GM21515 (cell line): ENCODE data around the gene MRPL10.
A peak's percentile ranks its signal among the peaks of the same experiment; 100 is the strongest.

Source experiments
- ATAC-seq: cut with Tn5 transposase; IDR thresholded peaks from one replicate; pipeline ENCODE4 v1.9.1; 2021; ENCODE audit not compliant: unreplicated experiment

The MRPL10 gene

DNA sequence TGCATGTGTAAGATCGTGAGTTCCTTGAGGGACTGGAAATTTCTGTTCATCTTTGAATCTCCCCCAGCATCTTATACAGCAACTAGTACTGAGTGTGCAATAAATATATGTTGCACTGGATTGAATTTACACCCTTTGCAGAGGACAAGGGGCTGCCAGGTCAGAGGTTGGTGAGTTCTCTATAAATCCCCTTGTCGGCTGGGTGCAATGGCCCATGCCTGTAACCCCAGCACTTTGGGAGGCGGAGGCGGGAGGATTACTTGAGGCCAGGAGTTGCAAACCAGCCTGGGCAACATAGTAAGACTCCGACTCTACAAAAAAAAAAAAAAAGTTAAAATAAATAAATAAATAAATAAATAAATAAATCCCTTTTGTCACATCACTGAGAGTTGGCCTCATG, 29.0 kb upstream of the MRPL10 start:
- no peak for ATAC-seq

GRCh38 chr17:47857551-47858455, 26.5 kb upstream of the MRPL10 start:
- ATAC-seq = no peak

DNA sequence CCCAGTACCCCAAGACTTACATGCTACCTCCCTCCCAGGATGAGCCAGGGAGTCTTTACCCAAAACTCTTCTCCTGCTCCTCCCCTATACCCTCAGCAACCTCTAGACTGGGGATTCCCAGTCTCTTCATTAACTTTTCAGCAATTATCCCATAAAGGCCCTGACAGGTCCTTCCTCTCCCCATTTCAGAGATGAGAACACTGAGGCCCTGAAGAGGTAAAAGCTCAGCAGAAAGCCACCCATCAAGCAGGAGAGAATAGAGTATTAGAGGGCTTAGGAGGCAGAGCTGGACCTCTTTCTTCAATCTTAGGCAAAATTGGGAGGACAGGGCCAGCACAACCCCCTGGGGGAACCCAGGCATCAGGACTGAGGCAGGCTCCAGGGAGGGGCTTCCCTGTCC, 25.5 kb upstream of the MRPL10 start:
- no peak for ATAC-seq

DNA sequence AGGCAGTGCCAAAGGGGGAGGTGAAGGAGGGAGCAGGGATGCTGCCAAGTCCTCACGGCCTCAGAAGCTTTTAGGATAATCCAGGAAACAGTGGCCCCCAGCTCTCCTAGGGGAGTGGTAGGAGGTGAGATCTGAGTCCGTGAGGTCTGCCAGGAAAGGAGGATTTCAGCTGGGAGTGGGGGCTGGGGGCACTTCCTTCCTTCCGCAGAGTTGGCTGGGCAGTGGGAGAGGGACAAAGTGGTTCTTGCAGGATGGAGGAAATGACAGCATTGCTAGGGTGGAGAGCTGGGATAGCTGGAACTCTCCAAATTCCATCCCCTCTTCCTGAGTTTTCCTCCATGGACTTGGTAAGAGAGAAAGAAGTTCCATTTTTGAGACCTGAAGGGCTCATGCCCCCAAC, 24.4 kb upstream of the MRPL10 start:
- ATAC-seq = no peak

GRCh38 chr17:47853616-47854015, 22.3 kb upstream of the MRPL10 start:
- ATAC-seq = no peak

DNA sequence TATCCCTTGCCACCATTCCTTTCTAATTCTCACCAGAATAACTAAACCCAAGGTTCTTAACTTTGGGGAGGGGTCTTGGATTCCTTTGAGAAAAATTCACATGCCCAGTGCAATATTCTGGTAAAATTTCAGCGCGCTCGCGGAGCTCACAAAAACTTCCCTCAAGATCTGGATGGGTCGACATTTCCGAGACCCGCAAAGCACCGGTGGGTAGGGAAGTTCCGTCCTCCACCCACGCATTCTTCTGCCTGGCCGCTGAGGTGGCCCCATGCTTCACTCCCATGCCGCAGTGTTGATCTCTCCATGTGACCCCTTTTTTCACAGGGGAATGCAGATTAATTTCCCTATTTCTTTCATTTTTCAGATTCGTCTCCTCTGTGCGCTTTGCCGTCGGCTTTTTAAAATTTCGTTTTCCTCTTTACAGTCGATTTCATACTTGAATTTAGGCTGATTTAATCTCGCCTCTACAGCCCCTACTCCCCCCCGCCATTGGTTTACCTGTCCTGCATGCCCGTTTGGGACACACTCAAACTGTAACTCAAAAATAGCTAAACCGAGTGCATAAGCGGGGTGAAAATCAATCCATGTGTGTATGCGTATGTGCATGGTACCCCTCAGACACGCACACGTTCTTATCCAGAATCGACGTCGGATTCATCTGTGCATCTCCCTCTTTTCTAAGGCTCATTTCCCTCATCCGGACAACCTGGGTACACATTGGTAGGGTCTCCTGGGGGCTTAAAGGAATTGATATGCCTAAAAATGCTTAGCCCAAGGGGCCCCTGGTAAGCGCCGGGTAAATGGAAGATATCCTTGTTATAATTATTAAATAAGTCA, 21.0 kb upstream of the MRPL10 start:
- ATAC-seq = no peak

GRCh38 chr17:47851764-47852112, 20.4 kb upstream of the MRPL10 start:
- no peak for ATAC-seq

DNA sequence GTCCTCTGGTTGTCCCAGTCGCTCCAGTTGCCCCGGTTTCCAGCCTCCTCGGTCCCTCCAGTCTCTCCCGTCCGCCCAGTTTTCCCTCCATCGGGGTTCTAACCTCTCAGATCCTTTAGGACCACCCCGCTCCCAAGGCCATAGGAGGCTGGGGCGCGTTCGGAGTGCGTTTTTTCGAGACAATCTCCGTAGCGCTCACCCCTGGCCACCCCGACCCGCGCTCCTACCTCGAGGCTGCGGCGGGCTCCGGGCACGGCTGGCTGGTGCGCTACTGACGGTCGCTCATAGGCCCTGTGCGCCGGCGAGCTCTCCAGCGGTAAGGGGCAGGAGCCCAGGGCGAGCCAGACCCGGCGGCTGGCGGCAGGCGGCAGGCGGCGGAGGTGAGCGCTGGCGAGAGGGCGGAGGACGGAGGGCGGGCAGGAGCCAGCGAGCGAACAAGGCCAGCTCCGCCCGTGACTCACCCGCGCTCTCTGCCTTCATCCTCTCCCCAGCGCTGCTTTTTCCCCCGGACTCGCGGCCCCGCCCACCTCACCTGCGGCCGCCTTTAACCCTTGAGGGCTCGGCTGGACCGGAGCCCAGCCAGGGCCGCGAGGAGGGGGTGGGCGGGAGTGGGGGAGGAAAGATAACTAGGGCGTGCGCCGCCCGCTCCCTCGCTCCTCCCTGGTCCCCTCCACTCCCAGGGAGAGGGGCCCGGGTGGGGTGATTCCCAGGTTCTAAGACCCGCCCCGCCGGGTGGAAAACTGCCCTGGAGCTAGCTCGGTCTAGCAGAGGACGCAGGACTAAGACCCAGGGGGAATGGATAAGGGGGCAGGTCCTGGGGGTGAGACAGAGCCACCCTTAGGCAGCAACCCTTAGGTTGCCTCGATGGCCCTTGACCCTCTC, 19.6 kb upstream of the MRPL10 start, which contains the start of gene SP6:
Gene SP6 (minus strand): TSS at position 472 of the 882 bp plus-strand sequence. CDS start 2,734 bp downstream, outside the sequence.
- ATAC-seq = no peak

GRCh38 chr17:47850373-47850691, 19.0 kb upstream of the MRPL10 start:
- no peak for ATAC-seq

DNA sequence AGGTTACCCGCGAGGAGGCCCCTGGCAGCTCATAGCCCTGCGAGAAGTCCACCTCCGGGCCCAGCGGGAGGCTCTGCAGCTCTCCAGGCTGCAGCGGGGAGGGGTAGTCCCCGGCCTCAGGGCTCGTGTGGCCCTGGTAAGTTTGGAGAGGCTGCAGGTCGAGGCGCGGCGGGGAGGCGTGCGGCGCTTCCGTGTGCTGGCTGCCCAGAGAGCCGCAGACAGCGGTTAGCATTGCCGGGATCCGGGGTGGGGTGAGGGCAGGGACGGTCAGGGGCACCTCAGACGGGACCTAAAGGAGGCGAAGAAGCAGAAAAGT, 16.8 kb upstream of the MRPL10 start:
- no peak for ATAC-seq

DNA sequence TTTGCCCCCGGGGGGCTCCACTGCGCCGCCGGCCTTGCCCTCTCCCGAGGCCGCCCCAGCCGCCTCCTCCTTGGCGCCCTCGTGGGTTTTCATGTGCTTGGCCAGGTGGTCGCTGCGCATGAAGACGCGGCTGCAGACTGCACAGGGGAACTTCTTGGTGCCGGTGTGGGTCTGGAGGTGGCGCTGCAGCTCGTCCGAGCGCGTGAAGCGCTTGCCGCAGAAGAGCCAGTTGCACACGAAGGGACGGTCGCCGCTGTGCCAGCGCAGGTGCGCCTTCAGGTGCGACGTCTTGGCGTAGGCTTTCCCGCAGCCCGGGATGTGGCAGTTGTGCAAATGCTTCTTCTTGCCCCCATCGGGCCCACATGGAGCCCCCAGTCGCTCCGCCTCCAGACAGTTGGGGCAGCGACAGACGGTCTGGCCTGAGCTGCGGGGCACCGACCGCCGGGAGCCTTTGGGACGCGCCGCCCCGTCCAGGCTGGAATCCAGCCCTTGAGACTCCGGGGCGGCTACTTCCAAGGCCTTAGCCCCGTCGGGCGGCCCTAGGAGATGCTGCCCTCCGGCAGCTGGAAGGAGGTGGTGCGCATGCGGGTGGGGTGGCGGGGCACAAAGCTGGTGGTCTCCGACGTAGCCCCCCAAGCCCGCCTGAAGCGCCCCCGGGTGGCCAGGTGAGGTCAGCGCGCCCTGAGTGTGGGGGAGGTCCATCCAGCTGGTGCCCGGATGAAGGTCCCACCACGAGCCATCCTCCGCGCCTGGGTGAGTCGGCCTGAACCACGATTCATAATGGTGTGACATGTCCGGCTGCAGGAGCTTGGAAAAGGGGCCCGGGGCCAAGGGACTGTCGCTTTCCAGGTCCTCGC, 16.2 kb upstream of the MRPL10 start:
- no peak for ATAC-seq

DNA sequence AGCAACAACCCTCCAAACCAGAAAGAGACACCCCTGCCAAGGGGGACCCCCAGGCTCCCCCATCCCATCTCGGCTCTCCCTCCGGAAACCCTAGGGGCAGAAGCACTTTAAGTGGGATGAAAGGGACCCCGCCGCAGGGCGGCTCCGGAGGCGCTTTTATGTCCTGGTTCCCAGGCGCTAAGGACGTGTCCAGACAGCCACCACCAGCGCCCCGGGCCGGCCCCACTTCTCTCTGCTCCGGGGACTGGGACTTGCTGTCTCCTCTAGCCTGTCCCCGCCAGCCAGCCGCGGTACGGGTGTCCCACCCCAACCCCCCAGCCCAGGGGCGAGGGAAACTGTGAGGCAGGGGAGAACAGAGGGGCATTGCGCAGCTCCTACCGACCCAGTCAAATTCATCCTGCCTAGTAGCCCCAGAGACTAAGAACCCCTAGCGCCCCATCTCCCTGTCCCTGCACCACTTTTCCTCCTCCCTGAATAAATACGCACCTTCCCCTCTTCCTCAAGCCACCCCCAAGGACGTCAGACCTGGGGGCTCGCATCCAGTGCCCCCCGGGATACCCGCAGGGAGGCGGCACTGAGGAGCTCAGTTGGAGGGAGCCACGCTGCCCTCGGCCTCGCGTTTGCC, 15.5 kb upstream of the MRPL10 start:
- ATAC-seq = no peak

DNA sequence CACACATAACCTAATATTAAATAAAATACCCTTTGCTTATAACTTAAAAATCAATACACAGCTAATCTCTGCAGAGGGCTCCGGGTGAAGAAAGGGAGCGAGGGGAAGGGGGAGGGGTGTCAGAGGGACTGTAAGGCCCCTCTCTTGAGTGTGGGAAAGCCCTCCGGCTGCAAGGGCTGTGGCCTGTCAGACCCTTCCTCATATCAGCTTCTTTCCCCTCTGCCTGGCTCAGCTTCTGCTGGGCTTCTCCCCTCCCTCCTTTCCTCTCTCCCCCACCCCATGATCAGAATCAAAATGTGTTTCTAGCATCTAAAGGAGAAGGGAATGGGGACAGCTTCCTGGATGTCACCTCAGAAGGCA, 14.4 kb upstream of the MRPL10 start:
- no peak for ATAC-seq

- no peak for ATAC-seq
These were observed 13.7 kb upstream of the MRPL10 start for GRCh38 chr17:47844814-47845715.

GRCh38 chr17:47844227-47844626, 12.9 kb upstream of the MRPL10 start:
- ATAC-seq = no peak

GRCh38 chr17:47843391-47843730, 12.0 kb upstream of the MRPL10 start:
- no peak for ATAC-seq

GRCh38 chr17:47841488-47842291, 10.3 kb upstream of the MRPL10 start:
- no peak for ATAC-seq

DNA sequence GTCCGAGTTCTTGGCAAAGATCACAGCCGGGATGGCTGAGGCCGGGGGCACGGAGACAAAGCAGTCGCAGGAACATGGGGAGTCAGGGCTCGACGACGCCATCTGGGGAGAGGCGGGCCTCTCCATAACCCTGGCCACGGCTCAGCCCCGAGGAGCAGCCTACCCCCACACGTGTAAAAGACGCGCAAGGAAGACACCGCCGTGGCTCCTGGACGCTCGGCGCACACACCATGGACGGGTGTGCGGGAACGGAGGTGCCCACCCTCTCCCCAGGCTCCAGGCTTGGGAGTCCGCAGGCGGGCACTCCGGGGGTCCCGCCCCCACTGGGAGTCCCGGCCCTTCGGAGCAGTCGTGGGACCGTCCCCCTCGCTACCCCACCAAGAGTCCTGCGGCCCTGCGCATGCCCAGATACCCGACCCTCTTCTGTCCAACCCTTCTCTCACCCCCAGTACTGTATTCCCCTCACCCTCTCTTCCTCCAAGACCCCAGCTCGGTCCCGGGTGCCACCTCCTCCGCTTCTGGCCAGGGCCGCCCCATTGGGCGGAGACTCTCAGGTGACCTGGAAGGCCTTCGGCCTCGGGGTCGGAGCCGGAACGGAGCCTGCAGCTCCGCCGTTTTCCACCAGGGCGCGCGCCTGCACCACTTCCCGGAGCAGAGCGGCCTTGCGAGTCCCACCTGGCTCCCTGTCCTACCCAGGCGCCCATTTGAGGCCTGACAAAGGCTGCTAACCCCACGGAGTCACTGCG, 9.6 kb upstream of the MRPL10 start, which contains the start of gene SCRN2:
Gene SCRN2 (minus strand): TSS at position 532 of the 746 bp plus-strand sequence. CDS start 430 bp downstream, at position 102.
- peak; percentile 84 for ATAC-seq
